ENCODE data around the gene YIPF2. TPM values are rescaled to one million over a fixed set of nuclear protein-coding genes. Genes with fewer than 3 reads are reported as not detected.

YIPF2 gene
- total RNA-seq, 1 experiment from 2014 or later = 65.5 TPM

DNA sequence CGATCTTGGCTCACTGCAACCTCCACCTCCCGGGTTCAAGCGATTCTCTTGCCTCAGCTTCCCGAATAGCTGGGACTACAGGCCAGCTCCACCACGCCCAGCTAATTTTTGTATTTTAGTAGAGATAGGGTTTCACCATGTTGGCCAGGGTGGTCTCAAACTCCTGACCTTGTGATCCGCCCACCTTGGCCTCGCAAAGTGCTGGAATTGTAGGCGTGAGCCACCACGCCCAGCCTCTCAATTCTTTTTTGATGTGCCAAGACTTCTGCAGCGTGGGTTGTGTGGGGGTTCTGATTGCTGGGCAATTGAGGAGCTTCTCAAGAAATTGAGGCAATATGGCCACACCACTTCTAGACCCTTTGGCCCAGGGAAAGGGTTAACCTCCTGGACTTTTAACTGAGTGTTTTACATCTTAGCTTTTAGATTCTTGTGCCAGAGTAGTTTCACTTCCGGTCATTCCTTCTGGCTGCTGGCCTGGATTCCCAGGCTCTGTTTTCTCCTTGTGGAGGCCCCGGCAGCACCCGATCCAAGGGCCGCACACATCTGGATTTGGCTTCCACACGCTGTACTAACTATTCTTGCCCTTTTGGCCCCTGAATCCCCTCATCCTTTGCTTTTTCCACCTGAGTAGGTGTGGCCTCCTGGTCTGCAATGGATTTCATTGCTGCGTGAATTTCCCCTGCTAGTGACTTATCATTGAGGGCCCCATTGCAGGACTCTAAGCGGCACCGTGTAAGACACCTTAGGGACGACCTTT lies 47.1 kb upstream of the YIPF2 start:
- H3K4me3 Mint-ChIP-seq (ENCODE audit: unreplicated experiment) = no peak overlapping the region
- intact Hi-C loops (cut with micrococcal nuclease) = no loop called here
- peaks cover 10% of the 10 kb centered on the region for H3K4me1 Mint-ChIP-seq (ENCODE audit: insufficient read depth, unreplicated experiment)

DNA sequence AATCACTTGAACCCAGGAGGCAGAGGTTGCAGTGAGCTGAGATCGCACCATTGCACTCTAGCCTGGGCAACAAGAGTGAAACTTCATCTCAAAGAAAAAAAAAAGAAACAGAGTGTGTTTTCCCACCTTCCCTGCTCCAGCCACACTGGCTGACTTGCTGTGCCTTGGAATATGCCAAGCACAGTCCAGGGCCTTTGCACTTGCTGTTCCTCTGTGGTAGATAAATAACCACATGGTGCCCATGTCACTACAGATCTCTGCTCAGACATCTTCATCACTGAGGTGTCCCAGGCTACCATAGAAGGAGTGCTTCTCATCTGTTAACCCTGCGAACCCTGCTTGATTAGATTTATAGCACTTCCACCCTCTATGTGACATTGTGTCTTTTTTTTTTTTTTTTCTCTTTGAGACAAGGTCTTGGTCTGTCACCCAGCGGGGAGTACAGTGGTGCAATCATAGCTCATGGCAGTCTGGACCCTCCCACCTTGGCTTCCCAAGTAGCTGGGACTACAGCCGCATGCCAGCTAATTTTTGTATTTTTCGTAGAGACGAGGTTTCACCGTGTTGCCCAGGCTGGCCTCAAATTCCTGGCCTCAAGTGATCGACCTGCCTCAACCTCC lies 42.8 kb upstream of the YIPF2 start:
- TF ChIP-seq, protein P1, sequence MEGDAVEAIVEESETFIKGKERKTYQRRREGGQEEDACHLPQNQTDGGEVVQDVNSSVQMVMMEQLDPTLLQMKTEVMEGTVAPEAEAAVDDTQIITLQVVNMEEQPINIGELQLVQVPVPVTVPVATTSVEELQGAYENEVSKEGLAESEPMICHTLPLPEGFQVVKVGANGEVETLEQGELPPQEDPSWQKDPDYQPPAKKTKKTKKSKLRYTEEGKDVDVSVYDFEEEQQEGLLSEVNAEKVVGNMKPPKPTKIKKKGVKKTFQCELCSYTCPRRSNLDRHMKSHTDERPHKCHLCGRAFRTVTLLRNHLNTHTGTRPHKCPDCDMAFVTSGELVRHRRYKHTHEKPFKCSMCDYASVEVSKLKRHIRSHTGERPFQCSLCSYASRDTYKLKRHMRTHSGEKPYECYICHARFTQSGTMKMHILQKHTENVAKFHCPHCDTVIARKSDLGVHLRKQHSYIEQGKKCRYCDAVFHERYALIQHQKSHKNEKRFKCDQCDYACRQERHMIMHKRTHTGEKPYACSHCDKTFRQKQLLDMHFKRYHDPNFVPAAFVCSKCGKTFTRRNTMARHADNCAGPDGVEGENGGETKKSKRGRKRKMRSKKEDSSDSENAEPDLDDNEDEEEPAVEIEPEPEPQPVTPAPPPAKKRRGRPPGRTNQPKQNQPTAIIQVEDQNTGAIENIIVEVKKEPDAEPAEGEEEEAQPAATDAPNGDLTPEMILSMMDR (IDR thresholded peaks at IDR 0.05; ENCODE audit: unreplicated experiment) = no peak
- BruUV-seq (replicated peaks) = no TSS peak
- Mint-ChIP-seq H3K4me1 (ENCODE audit: insufficient read depth, unreplicated experiment) (peaks cover 7% of the 10 kb centered on the region), H3K9me3 (ENCODE audit: unreplicated experiment) (no peaks in the 10 kb centered on the region), H3K27ac (ENCODE audit: low read depth, unreplicated experiment) (no peak overlapping the region), H3K4me3 (ENCODE audit: unreplicated experiment) (no peak overlapping the region), H3K27me3 (ENCODE audit: insufficient read depth, unreplicated experiment) (no peaks in the 10 kb centered on the region), H3K36me3 (ENCODE audit: insufficient read depth, unreplicated experiment) (peaks cover 12% of the 10 kb centered on the region)
- DNase-seq (ENCODE audit: unreplicated experiment) = no peak
- ChIA-PET POLR2A (no interaction called here), CTCF (interaction anchor here (1.3 to 2.7 kb wide), 3 partner anchors 29 to 41 kb away, joined by 3 to 9 read pairs (median 5); no protein-coding TSS in a partner anchor)
- intact Hi-C loops (cut with micrococcal nuclease) = no loop called here

More for the DNA sequence above, 47.1 kb upstream of the YIPF2 start:
- Mint-ChIP-seq H3K27ac (ENCODE audit: low read depth, unreplicated experiment) (no peak overlapping the region), H3K27me3 (ENCODE audit: insufficient read depth, unreplicated experiment) (no peaks in the 10 kb centered on the region), H3K36me3 (ENCODE audit: insufficient read depth, unreplicated experiment) (peaks cover 6% of the 10 kb centered on the region), H3K9me3 (ENCODE audit: unreplicated experiment) (no peaks in the 10 kb centered on the region)
- TF ChIP-seq, protein P1 (IDR thresholded peaks at IDR 0.05; ENCODE audit: unreplicated experiment) = no peak
- no TSS peak for BruUV-seq (replicated peaks)
- POLR2A ChIA-PET = interaction anchor here (0.7 kb wide), 1 partner anchor 46 kb away, joined by 4 read pairs; no protein-coding TSS in a partner anchor
- DNase-seq (ENCODE audit: unreplicated experiment) = no peak
- CTCF ChIA-PET = interaction anchor here (1.2 kb wide), 1 partner anchor 11 kb away, joined by 4 read pairs; no protein-coding TSS in a partner anchor

GRCh38 chr19:10968527-10969135 lies 40.2 kb upstream of the YIPF2 start:
- no TSS peak for BruUV-seq (replicated peaks)
- intact Hi-C loops (cut with micrococcal nuclease) = no loop called here
- no peak overlapping the region for H3K4me3 Mint-ChIP-seq (ENCODE audit: unreplicated experiment)
- DNase-seq (ENCODE audit: unreplicated experiment) = no peak
- no peak overlapping the region for H3K27ac Mint-ChIP-seq (ENCODE audit: low read depth, unreplicated experiment)
- H3K36me3 Mint-ChIP-seq (ENCODE audit: insufficient read depth, unreplicated experiment) = peaks cover 17% of the 10 kb centered on the region
- H3K4me1 Mint-ChIP-seq (ENCODE audit: insufficient read depth, unreplicated experiment) = no peaks in the 10 kb centered on the region
- ChIA-PET CTCF (interaction anchor here (0.6 to 2.1 kb wide), 3 partner anchors 27 to 39 kb away, joined by 3 to 6 read pairs (median 4); no protein-coding TSS in a partner anchor), POLR2A (no interaction called here)
- no peaks in the 10 kb centered on the region for H3K9me3 Mint-ChIP-seq (ENCODE audit: unreplicated experiment)
- TF ChIP-seq, protein P1 (IDR thresholded peaks at IDR 0.05; ENCODE audit: unreplicated experiment) = no peak
- no peaks in the 10 kb centered on the region for H3K27me3 Mint-ChIP-seq (ENCODE audit: insufficient read depth, unreplicated experiment)

- no peaks in the 10 kb centered on the region for H3K4me1 Mint-ChIP-seq (ENCODE audit: insufficient read depth, unreplicated experiment)
- TF ChIP-seq, protein P1 (IDR thresholded peaks at IDR 0.05; ENCODE audit: unreplicated experiment) = no peak
- no peak for DNase-seq (ENCODE audit: unreplicated experiment)
- H3K36me3 Mint-ChIP-seq (ENCODE audit: insufficient read depth, unreplicated experiment) = peaks cover 17% of the 10 kb centered on the region
- no peak overlapping the region for H3K4me3 Mint-ChIP-seq (ENCODE audit: unreplicated experiment)
- intact Hi-C loops (cut with micrococcal nuclease) = no loop called here
- H3K9me3 Mint-ChIP-seq (ENCODE audit: unreplicated experiment) = no peaks in the 10 kb centered on the region
- POLR2A ChIA-PET = interaction anchor here (1.0 kb wide), 1 partner anchor 11 kb away, joined by 3 read pairs; no protein-coding TSS in a partner anchor
- BruUV-seq (replicated peaks) = no TSS peak
- no peak overlapping the region for H3K27ac Mint-ChIP-seq (ENCODE audit: low read depth, unreplicated experiment)
- CTCF ChIA-PET = interaction anchor here (1.2 kb wide), 2 partner anchors 30 to 95 kb away, joined by 3 to 5 read pairs; no protein-coding TSS in a partner anchor
- no peaks in the 10 kb centered on the region for H3K27me3 Mint-ChIP-seq (ENCODE audit: insufficient read depth, unreplicated experiment)
Observed at GRCh38 chr19:10966809-10967208, 38.4 kb upstream of the YIPF2 start.

Measured in MCF 10A (cell line).